ENCODE results near the gene RNF150.

RNF150 gene

DNA sequence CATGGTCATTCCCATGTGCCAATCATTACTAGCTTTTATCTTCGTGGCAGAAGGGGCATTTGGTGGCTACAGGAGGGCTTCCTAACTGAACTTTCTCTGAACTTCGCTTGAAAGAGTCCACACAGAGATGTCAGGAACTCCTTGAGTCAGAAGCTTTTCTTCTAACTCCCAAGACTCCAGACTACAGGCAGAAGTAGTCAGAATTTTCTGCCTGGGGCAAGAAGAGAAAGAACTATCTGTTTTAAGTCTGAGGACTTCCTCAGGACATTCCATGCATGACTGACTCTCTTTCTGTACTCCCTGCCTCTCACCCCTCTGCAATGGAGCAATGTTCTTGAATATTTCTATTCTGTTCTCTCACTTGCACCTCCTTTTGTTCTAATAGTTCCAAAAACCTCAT, 206.6 kb downstream of the RNF150 start:
- DNase-seq (ENCODE audit: low read depth in 2 of 2): no peak

DNA sequence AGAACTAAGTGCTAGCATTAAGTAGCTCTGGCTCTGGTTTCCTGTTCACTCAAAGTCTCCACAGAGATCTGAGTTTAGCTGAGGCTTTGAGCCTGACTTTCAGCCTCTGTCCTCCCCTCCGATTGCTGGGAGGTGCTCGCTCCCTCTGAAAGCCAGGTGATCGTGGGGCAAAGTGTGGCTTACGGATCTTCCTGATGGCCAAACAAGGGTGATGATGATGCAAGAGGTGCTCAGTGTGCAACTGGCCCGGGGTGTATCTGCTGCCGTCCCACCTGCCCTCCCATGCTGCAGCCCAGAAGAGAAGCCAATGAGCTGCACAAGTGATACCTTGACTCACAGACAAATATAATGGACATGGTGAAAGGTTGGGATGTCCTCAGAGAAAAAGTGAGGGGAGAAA, 207.9 kb downstream of the RNF150 start:
- DNase-seq (ENCODE audit: low read depth in 2 of 2): no peak

DNA sequence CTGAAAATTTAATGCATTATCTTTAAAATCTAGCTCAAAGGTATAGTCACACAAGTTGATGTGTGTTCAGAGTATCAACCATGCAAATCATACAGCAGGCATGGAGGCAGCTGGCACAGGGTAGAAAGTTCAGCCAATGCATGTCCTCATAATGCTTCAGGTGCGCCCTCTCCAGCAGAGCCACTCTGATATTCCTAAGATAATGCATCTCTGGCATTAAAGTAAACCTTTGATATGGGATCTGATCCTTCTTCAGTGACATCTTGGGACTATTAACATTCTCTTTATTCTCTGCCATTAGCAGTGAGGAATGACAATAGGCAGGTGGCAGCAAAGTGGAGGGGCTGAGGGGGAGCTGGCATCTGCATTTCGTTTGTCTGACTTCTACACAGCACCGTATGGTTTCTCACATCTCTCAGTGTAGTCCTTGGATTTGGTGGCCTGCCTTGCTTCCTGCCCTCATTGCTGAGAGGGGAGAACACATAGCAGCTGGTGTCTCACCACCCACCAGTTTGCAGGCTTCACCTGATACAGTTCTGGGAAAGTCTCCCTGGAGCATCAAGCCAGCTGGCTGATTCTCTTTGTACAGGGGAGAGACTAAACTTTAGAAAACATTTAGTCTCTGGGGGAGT, 208.4 kb downstream of the RNF150 start:
- no peak for DNase-seq (ENCODE audit: low read depth in 2 of 2)

DNA sequence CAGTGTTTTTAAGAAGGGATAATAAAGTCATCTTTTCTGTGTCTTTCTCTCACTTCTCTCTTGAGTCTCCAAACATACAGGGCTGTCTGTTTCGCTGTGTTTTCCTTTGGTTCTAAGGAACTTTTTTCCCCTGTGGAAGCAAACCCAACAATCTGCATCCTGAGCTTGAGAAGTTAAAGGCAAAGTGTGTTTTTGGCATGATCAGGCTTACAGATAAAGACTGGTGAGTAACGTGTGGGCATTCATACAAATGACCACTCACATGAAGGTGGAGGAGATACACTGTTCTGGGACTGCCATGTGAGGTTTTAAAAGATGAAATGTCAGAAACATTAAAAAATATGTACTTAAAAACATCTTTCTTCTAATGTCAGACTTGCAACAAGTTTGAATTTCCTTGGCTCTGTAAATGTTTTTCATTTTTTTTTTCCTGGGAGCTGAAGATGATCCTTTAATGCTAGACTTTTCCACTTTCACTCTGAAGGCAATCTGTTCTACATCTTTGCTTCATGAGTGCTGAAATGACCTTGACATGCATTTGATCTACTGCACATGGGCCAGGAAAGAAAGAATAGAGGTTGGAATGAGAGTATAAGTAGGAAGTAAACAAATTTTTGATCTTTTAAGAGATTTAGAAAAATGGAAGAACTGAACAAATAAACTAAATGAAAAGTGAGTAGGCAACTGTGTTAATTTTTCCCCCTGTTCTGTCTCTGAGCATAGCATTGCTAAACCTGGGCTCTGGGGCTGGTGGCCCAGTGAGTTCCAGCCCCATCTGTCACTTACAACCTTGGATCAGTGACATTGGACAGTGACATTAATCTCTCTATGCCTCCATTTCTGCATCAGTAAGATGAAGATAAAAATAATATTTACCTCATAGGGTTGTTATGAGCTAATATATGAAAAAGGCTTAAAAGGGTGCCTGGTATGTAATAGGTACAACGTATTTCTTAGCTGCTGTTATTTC, 226.0 kb downstream of the RNF150 start:
- no peak for DNase-seq (ENCODE audit: low read depth in 2 of 2)

DNA sequence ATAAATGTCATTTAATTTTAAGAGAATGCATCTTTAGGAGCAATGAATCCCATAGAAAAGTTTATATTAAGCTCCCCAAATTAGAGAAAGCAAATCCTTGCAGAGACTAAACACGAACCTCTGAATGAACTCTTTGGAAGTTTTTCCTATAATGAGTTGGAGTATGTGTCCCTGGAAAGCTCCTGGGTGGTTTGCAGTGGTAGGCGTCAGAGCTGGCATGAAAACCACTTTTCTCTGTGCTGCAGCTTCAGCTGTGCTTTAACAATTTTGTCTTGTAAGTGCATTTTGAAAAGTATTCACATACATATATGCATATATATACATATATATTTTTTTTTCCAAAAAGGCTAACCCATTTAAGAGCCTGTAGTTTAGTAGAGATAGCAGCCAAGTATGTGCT, 228.4 kb downstream of the RNF150 start:
- DNase-seq (ENCODE audit: low read depth in 2 of 2): no peak

DNA sequence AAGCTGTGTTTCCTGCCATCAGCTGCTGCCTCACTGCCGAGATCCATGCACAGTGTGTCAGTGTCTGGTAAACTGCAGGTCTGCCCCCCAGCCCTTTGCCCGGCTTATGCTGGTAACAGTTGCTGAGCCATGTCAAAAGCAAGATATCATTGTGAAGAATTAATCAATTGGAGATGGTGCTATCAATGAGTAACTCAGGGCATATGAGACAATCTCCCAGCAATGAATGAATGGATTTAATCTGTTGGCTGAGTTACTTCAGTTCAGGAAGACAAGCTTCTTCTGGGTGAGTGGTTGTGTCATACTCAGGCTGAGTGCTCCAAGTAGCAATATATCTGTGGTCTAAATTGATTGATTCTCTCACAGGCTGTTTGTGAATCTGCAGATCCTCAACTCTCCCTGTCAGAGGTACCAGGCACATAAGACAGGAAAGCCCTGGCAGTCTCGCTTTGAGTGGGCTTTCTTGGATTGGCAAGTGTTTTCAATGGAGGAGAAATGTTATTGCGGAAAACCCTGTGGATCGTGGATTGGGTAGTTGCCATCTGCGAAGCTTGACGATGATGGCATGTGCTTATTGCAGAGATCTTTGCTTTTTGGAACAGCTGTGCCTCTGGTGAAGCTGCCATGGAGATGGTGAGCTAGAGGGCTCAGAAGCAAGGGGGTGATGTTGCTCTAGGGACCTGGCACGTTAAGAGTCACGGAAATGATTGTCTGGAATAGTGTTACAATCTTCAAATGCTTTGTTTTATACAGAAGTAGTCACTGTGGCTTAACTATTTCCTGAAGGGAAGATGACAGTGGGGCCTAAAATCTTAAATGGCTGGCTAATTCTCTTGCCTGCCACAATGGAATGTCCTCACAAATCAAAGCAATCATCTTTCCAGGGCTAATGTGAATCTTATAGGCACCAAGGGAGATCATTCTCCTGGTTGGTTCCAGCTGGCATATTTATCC, 229.5 kb downstream of the RNF150 start:
- DNase-seq (ENCODE audit: low read depth in 2 of 2): no peak

DNA sequence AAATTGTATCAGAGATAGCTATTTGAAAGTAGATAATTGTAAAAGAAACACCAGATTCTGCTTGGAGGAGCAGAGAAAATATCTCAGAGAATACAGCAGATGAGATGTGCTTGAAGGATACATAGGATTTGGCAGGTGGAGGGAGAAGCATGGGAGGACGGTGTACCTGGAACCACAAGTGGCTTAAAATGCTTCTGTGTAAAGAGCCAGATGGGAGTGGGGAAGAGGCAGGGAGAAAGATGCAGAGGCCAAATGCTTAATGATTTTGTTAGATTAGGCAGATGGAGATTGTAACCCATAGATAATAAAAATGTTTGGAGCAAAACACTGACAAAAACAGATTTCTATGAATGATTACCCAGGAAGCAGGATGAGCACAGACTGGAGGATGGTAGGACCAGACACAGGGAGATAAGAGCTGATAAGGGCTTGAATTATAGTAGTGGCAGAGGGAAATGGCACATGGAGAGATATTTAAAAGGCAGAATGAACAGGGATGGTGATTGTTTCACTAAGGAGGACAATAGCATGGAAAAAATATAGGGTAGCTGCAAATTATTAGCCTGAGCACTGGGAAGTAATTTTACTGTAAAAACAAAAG, 231.4 kb downstream of the RNF150 start:
- DNase-seq (ENCODE audit: low read depth in 2 of 2): no peak

DNA sequence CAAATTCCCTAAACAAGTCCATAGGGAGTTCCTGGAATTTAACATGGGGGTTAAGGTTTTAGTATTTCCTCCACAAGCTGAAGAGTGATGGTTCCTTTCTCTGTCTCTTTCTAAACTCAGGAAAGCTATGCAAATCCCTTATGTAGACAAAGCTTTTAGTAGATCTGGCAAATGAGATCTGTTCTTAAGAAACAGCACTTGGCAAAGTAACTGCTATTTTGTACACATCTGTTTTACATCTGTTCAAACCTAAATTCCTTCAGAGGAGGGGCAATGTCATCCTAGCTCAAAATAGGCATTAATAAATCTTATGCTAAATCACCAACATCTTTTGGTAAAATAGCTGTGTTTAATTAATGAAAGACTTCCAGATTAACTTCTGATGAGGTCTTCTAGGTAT, 239.3 kb downstream of the RNF150 start:
- no peak for DNase-seq (ENCODE audit: low read depth in 2 of 2)

DNA sequence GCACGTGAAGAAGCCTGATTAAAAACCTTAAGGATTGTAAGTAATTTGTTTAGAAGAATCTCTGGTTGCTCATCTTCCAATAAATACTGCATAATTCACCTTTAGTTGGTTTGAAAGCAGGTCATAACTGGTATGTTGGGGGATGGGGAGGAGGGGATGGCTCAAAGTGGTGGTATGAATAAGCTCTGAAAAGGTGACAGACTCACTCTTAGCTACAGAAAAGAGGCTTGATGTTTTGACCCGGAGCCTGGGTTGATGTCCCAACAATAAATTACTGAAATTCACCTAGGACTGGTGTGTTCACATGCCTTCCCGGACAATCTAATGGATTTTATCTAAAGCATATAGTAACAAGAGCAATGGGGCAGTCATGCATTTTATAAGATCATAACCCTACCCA, 245.2 kb downstream of the RNF150 start:
- DNase-seq (ENCODE audit: low read depth in 2 of 2): no peak

DNA sequence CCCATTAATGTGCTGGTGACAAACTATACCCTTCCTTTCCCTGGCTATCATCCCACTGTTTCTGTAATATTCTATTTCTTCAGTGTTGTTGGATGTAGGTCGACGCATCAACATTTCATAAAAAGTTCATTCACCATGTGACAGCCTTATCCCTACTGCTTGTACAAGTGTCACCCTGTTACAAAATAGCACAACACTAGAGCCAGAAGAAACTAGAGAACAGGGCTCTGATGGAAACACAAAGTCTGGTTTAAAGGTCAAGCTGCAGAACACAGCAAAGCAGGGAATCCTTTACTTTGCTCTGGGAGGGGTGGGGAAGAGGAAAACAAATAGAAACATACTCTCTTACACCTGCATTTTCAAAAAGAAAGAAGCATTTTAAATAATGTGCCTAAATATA, 245.8 kb downstream of the RNF150 start:
- no peak for DNase-seq (ENCODE audit: low read depth in 2 of 2)

DNA sequence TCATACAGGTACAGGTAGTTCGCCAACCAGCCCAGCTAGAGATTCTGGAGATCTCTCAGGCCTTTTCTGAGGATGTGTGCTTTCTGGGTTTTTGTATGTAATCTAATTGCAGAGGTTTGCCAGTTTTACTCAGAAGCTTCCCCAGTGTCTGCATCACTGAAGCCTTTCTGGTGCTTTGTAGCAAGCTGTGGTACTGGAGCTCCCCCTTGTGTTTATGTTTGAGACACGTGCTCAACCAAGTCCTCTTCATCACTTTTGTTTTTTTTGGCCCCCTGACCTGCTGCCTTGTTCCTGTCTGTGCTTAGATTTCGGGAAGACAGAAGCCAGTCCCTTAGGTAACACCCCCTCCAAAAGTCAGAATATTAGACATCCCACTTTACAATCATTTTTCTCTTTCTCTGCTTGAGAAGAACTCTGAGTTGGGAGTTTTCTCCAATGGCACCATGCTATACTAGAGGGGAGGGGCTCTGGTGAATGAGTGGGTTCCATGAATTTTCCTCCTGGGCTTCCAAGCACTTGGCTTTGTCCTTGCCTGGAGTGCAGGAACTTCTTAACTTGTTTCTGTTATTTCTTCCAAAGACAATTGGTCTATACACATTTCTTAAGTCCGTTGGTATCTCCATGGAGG, 248.7 kb downstream of the RNF150 start:
- no peak for DNase-seq (ENCODE audit: low read depth in 2 of 2)

DNA sequence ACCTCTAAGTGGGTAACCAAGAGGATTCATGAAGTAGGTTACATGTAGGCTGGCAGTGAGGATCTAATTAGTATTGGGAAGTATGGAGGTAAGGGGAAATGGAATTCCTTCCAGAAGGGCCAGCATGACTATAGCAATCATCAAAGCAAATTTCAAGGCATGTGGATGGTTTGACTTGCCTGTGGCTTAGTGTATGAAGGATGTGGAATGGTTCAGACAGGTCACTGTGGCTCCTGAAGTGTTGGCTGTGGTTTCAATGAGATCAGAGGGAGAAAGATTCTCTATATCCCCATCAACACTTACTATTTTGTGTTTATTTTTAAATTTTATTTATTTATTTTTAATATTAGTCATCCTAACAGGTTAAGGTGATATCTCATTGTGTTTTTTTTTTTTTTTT, 255.5 kb downstream of the RNF150 start:
- no peak for DNase-seq (ENCODE audit: low read depth in 2 of 2)

DNA sequence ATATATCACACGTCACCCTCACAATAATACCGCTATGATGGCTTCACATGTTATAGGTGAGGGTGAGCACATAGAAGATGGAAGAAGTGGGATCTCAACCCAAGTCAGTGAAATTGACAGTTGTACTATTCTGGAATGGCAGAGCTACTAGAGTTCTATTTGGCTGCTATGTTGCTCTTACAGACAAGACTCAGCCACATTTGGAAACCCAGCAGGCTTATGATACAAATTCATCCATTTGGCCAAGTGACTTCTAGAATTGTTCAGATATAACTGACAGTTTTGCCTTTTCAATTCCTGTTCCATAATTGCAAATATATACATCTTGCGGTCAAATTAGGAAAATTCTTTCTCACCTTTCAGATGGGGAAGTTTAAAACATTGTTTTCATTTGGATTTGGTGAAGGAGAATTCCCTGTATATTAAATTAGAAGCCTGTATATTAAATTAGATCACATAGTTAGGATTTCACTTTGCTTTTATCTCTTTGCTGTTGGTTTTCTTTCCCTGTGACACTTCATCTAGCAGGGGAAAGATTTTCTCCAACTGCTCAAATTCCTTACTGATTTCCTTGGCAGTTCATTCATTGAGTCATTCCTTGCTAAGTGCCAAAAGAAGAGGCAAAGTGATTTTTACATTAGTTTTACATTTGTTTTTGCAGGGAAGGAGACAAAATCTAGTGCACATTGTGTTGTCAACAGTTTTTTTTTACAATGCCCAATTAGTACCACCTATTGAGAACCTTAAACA, 256.5 kb downstream of the RNF150 start:
- no peak for DNase-seq (ENCODE audit: low read depth in 2 of 2)

DNA sequence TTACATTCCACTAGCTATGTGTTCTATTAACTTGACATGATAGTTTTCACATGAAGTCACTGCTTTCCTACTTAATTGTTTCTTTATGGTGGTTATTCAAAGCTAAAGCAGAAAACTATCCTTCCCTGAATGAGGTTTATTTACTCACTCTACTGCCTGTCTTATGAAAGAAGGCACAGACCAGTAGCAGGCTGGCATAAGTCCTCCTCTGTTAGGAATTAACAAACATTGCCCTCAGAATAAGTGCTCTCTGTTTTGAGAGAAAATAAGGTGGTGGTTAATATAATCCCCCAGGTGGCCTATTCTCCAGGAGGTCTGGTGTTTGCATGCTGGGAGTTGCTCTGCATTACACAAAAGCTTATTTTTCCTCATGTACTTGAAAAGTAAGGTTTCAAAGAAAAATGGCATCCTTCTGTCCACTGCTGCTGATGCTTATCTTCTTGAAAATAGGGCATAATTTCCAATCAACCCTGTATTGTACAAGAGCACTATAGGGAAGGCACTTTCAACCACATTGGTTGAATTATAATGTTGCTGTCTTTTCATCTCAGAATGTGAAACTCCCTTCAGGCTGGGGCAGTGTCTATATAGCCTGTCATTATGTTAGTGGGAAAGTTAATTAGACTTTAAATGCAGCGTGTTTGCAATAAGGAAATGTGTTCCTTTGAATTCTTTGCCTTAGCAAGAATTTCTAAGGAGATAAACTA, 257.4 kb downstream of the RNF150 start:
- no peak for DNase-seq (ENCODE audit: low read depth in 2 of 2)

DNA sequence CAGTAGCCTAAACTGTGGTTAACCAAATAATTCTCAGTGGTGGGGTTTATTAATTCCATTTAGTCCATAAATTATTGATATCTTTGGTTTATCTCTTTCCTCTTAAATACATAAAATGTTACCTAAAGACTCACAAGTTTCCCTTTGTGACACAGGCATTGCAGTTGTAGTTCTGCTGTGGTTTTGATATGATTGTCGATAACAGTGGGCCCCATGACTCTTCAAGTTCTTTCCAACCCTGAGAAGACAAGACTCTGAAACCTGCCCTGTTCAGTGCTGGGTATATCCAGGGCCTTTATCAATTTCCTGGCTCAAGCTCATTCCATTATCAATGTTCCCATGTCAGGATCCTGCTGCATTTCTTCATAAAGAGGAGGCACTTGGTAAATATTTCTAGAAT, 259.2 kb downstream of the RNF150 start:
- DNase-seq (ENCODE audit: low read depth in 2 of 2): no peak

DNA sequence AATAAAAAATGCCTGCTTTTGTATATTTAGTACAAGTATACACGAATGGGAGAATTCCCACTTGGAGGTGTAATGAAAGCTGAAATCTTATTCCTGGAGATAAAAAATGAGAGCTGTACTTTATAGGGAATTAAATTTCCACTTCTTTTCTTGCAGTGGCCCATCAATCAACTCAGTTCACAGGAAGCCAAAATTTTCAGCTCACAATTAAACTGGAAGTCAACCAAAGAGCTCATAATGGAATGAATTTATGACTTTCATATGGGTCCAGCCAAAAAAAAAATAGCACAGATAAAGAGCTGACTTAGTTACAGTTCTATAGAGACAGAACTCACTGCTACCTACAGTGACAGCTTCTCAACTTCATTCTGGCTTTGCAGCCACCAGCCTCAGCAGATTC, 261.9 kb downstream of the RNF150 start:
- DNase-seq (ENCODE audit: low read depth in 2 of 2): no peak

DNA sequence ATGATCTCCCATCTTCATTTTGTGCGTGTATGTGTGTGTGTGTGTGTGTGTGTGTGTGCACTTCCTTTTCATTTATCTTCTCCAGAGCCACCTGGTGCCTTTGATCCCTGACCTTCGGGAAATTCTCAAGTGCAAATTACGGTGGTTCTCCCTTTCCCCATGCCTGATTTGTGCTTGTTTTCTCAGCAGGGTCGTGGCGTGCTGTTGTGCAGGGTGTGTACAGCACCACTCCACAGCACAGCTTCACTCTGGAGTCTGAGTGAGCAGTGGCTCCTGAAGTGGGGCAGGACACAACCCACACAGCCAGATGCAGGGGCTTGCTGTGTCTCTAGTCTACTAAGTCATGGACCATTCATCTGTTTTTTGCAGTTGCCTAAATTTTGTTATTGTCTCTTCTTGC, 262.8 kb downstream of the RNF150 start:
- DNase-seq (ENCODE audit: low read depth in 2 of 2): no peak

DNA sequence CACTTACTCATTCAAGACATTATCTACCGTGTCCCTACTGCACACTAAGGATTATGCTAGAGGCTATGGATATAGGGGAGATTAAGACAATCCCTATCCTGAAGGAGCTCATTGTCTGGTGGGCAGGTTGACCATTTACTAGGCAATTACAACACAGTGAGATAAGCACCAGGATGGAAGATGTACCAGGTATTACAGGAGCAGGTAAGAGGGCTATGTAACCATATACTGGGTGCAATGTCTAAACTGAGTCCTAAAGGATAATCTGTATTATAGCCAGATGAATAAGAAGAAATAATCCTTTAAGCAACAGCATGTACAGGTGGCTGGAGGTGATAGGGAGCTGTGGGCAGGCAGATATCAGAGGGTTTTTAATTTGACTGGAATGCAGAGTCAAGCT, 263.8 kb downstream of the RNF150 start:
- no peak for DNase-seq (ENCODE audit: low read depth in 2 of 2)

DNA sequence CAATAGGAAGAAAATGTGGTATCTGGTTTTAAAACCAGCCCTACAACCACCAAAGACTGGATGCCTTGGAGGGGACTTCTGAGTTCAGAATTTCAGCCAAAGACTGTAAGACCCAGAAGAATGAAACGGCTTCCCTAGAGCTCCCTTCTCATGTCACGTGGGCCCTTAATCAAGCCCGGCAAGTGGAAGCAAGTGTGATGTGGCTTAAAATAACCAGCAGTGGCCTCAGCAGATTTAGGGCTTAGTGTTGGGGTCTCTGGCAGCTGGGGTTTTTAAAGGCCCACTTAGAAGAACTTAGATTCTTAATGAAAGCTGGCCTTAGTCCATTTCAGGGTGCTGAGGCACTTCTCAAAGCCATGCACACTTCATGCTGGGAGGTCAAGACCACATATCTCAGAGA, 265.9 kb downstream of the RNF150 start:
- no peak for DNase-seq (ENCODE audit: low read depth in 2 of 2)

DNA sequence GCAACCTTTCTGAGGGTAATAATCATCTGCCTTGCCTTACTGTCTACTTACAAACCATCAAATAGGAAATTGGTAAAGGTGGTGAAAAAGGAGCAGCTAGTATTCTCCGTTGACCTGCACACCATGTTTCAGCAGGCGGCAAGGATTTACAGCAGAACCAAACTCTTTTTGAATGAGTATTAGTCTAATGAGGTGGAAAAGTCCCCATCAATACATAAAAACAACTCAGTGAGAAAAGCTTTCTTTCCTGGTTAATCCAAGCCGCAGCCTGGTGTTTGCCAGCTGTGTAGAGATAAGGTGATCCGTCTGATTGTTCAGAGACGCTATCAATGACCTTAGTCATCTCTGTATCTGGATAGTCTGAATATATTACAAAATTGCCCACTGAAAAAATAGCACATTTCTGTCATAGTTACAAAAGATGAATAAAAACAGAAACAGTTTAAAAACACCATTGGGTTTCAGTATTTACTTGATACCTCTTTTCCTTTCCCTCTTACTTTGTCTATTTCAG, 266.7 kb downstream of the RNF150 start:
- no peak for DNase-seq (ENCODE audit: low read depth in 2 of 2)
